Activated T-cell treated with anti-CD3 and anti-CD28 coated beads for 24 hours (primary cell): ENCODE data around the gene CDH16.
"Not testable (repeated sequence)": the region's sequence is repeated elsewhere in the genome, so short reads cannot be mapped to it uniquely, and the experiment has no call there.

Source experiments
- DNase-seq: peaks from one replicate; pipeline ENCODE4 v3.0.0-alpha.2; 2020; ENCODE audit warnings: low read depth

Gene CDH16

DNA sequence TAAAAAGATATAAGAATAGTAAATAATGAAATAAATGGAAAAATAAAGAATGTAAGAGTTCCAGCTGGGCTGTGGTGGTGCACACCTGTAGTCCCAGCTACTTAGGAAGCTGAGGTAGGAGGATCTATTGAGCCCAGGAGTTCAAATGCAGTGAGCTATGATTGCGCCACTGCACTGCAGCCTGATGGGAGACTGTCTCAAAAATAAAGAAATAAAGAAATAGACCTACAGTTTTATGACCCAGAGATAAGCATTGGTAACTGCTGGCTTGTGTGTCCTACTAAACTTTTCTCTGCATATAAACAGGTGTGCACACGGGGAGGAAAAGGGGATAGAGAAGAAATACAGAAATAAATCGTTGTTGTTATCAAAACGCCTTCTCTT lies 46.1 kb downstream of the CDH16 start:
- no peak for DNase-seq

GRCh38 chr16:66871840-66872239 lies 46.8 kb downstream of the CDH16 start:
- DNase-seq: no peak

- not testable (repeated sequence) for DNase-seq
Observed at GRCh38 chr16:66871363-66871762, 47.3 kb downstream of the CDH16 start.

- DNase-seq: no peak
Observed at GRCh38 chr16:66869424-66869823, 49.3 kb downstream of the CDH16 start.

GRCh38 chr16:66863707-66864106 lies 55.0 kb downstream of the CDH16 start:
- DNase-seq: no peak

- no peak for DNase-seq
Observed at GRCh38 chr16:66862023-66862520, 56.6 kb downstream of the CDH16 start.

DNA sequence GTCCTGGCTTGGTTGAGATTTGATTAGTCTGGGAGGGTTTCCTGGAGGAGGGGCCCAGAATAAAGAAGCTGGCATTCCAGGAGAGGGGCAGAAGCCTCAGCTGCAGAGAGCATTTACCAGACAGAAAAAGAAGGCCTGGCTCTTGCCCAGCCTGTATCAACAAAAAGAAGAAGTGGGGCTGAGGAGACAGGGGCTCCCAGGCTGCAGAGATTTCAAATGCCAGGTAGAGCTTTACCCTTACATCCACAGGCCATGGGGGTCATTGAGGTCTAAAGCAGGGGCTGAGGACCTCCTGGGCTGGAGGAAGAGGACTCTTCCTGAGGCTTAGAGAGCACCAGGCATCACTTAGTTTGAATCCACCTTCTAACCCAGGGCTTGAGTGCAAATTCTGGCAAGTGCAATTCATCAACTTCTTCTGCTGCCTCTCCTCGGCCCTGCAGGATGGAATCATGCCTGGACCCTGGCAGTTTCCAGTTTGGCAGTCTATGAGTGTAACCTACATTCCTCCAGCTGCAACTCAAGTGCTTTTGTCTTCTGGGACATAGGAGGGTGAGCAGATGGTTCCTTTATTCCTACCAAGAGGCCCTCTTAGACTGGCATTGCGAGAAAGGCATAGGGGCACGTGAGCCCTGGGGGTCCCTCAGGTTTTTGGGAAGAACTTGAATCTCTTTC lies 59.2 kb downstream of the CDH16 start:
- DNase-seq: no peak

- DNase-seq: no peak
Observed at GRCh38 chr16:66858740-66859396, 59.8 kb downstream of the CDH16 start.
